Measurements from ENCODE around the gene AURKAIP1. TPM values are rescaled to one million over a fixed set of nuclear protein-coding genes. Genes with fewer than 3 reads are reported as not detected.

The AURKAIP1 gene
- total and polyA plus RNA-seq, 2 of the 4 experiments (the other 2 are of a cell fraction), result 45.7 to 107 TPM

DNA sequence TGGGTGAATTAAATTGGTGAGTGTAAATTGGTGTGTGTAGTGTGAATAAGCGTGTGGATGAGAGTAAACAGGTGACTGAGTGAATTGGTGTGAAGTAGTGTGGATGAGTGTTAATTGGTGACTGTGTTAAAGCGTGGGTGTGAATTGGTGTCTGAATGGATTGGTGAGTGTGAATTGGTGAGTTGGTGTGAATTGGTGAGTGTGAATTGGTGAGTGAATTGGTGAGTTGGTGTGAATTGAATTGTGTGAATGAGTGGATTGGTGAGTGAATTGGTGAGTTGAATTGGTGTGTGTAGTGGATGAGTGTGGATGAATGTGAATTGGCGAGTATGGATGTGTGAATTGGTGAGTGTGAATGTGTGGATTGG lies 8.3 kb downstream of the AURKAIP1 start:
- WGBS, 2 experiments (ENCODE audit: extremely low coverage in 2 of 2, insufficient read length in 1 of 2), result 96 to 100% methylated on average over 3 of the region's 3 CpGs

More for the DNA sequence above, 8.3 kb downstream of the AURKAIP1 start:
- Histone ChIP-seq H3K9ac (ENCODE audit: low read depth, low read length) (no peak overlapping the region), H2BK20ac (ENCODE audit: low read depth, low read length) (no peak overlapping the region), H4K20me1 (ENCODE audit: insufficient read depth, low read length) (0 out of 2 replicates have a peak, but pooled peaks cover 1% of the 10 kb centered on the region), H3K4ac (ENCODE audit: low read depth, low read length) (no peak overlapping the region), H3K27ac (ENCODE audit: insufficient read depth, low read length) (no peak overlapping the region), H3K14ac (replicated peaks; ENCODE audit: low read depth, low read length) (no peak overlapping the region), H3K9me3 (ENCODE audit: control insufficient read depth, insufficient read depth, low read length) (no peaks in the 10 kb centered on the region), H3K4me2 (ENCODE audit: low read depth, low read length) (no peak overlapping the region), H3K36me3 (ENCODE audit: control insufficient read depth, insufficient read depth, low read length) (no peaks in the 10 kb centered on the region; the same call in 1 of the 2 replicates), H2AK9ac (replicated peaks; ENCODE audit: low read depth, low read length, poor library complexity) (no peak overlapping the region), H3K18ac (ENCODE audit: low read depth, low read length) (no peak overlapping the region), H3K9me1 (ENCODE audit: insufficient read depth, low read length) (0 out of 2 replicates have a peak, but pooled peaks cover 6% of the 10 kb centered on the region), H4K8ac (ENCODE audit: low read depth in 2 of 2, low read length in 2 of 2) (no peak overlapping the region), H4K5ac (ENCODE audit: low read depth, low read length) (no peak overlapping the region), H3K4me1 (ENCODE audit: control insufficient read depth, insufficient read depth, low read length) (peaks cover 6% of the 10 kb centered on the region), H3K27me3 (ENCODE audit: control insufficient read depth, insufficient read depth, low read length) (no peaks in the 10 kb centered on the region), H3K56ac (ENCODE audit: extremely low read depth, insufficient read depth, low read length) (no peak overlapping the region), H2AFZ (replicated peaks; ENCODE audit: low read length, poor library complexity) (no peak overlapping the region), H3K4me3 (ENCODE audit: insufficient read depth, low read depth, low read length) (no peak overlapping the region), H2AK5ac (ENCODE audit: low read depth, low read length) (no peak overlapping the region), H4K91ac (ENCODE audit: insufficient read depth, low read depth, low read length) (no peak overlapping the region), H2BK120ac (ENCODE audit: low read depth, low read length) (no peak overlapping the region), H2BK5ac (ENCODE audit: low read depth, low read length, poor library complexity, severe bottlenecking) (peak overlapping the region; percentile 45), H2BK15ac (ENCODE audit: low read depth, low read length) (no peak overlapping the region), H3K79me1 (ENCODE audit: low read depth in 1 of 2, low read length in 2 of 2) (peaks cover 0 to 26% of the 10 kb centered on the region in 2 experiments; a peak in 2 of 4 replicates), H3K23ac (ENCODE audit: low read depth, low read length) (peak overlapping the region; percentile 49; the same call in 1 of the 2 replicates)
- no peak for ATAC-seq (ENCODE audit: low read depth)
- DNase-seq, result no peak
- in situ Hi-C loops (cut with MboI; ENCODE audit: low sequenced_read_pairs) (no loop called here), dilution Hi-C loops (cut with HindIII; ENCODE audit: low sequenced_read_pairs, unreplicated experiment) (no loop called here), intact Hi-C loops (cut with micrococcal nuclease) (no loop called here)
- CTCF ChIA-PET, result no interaction called here
- TF ChIP-seq POLR2A (IDR thresholded peaks at IDR 0.05; ENCODE audit: low read depth, low read length) (no peak), FOS (IDR thresholded peaks at IDR 0.05; ENCODE audit: low read depth, low read length) (no peak), MAZ (IDR thresholded peaks at IDR 0.05; ENCODE audit: borderline replicate concordance, low read depth, low read length) (no peak), NFE2L2 (IDR thresholded peaks at IDR 0.05; ENCODE audit: low read depth, low read length) (no peak), RCOR1 (IDR thresholded peaks at IDR 0.05; ENCODE audit: insufficient replicate concordance, low read length) (no peak), RAD21 (IDR thresholded peaks at IDR 0.05; ENCODE audit: low read length) (no peak), ELK1 (IDR thresholded peaks at IDR 0.05; ENCODE audit: borderline replicate concordance, low read depth, low read length) (no peak), MAFK (IDR thresholded peaks at IDR 0.05; ENCODE audit: low read depth, low read length) (no peak)
- POLR2A ChIA-PET (ENCODE audit: unreplicated experiment), result no interaction called here
- no TSS peak for BruUV-seq (replicated peaks)
